ENCODE results near the gene RHO.

Gene RHO

GRCh38 chr3:129519449-129519848 lies 9.0 kb upstream of the RHO start:
- H3K9ac ChIP-seq (ENCODE audit: low read depth in 1 of 2, low read length in 2 of 2): no peak overlapping the region
- H3K9me3 ChIP-seq (ENCODE audit: control insufficient read depth in 1 of 2, low read length in 2 of 2): no peaks in the 10 kb centered on the region
- H3K27ac ChIP-seq (ENCODE audit: low read depth, low read length): no peak overlapping the region

GRCh38 chr3:129519896-129520715 lies 8.3 kb upstream of the RHO start:
- Histone ChIP-seq H3K27me3 (ENCODE audit: control insufficient read depth in 1 of 2, insufficient read depth in 2 of 2, low read length in 2 of 2) (no peaks in the 10 kb centered on the region), H3K9me3 (ENCODE audit: control insufficient read depth in 1 of 2, low read length in 2 of 2) (no peaks in the 10 kb centered on the region), H3K4me3 (ENCODE audit: low read depth in 1 of 2, low read length in 2 of 2) (no peak overlapping the region), H3K9ac (ENCODE audit: low read depth in 1 of 2, low read length in 2 of 2) (no peak overlapping the region), H3K36me3 (ENCODE audit: control insufficient read depth in 1 of 2, insufficient read depth in 2 of 2, low read length in 2 of 2) (peaks cover 0 to 16% of the 10 kb centered on the region in 2 donors), H3K27ac (ENCODE audit: low read depth, low read length) (no peak overlapping the region), H3K4me1 (ENCODE audit: control insufficient read depth in 1 of 2, insufficient read depth in 2 of 2, low read length in 2 of 2) (no peaks in the 10 kb centered on the region)

More at GRCh38 chr3:129519449-129519848, 9.0 kb upstream of the RHO start:
- H3K36me3 ChIP-seq (ENCODE audit: control insufficient read depth in 1 of 2, insufficient read depth in 2 of 2, low read length in 2 of 2): peaks cover 0 to 16% of the 10 kb centered on the region in 2 donors
- H3K27me3 ChIP-seq (ENCODE audit: control insufficient read depth in 1 of 2, insufficient read depth in 2 of 2, low read length in 2 of 2): no peaks in the 10 kb centered on the region
- no peaks in the 10 kb centered on the region for H3K4me1 ChIP-seq (ENCODE audit: control insufficient read depth in 1 of 2, insufficient read depth in 2 of 2, low read length in 2 of 2)
- H3K4me3 ChIP-seq (ENCODE audit: low read depth in 1 of 2, low read length in 2 of 2): no peak overlapping the region

DNA sequence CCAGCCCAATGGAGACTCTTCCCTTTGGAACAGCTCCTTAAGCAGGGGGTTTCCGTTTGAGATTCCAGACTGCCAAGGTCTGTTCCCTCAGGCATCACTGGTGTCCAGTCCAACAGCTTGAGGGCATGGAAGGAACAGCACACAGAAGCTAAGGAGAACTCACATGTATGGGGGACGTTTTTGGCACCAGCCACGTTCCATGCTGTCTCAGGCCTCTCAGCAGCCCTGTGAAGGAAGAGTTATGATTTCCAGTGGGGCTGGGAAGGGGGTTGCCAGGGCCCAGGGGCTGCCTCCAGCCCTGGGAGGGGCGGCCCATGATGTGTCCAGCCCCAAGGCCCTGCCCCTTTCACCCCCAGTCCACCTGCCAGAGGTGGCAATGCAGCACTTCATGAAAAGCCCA lies 7.5 kb upstream of the RHO start:
- Histone ChIP-seq H3K36me3 (ENCODE audit: control insufficient read depth in 1 of 2, insufficient read depth in 2 of 2, low read length in 2 of 2) (peaks cover 0 to 14% of the 10 kb centered on the region in 2 donors), H3K27me3 (ENCODE audit: control insufficient read depth in 1 of 2, insufficient read depth in 2 of 2, low read length in 2 of 2) (no peaks in the 10 kb centered on the region), H3K4me1 (ENCODE audit: control insufficient read depth in 1 of 2, insufficient read depth in 2 of 2, low read length in 2 of 2) (no peaks in the 10 kb centered on the region), H3K9ac (ENCODE audit: low read depth in 1 of 2, low read length in 2 of 2) (no peak overlapping the region), H3K9me3 (ENCODE audit: control insufficient read depth in 1 of 2, low read length in 2 of 2) (no peaks in the 10 kb centered on the region), H3K4me3 (ENCODE audit: low read depth in 1 of 2, low read length in 2 of 2) (no peak overlapping the region), H3K27ac (ENCODE audit: low read depth, low read length) (no peak overlapping the region)

- no peak overlapping the region for H3K4me3 ChIP-seq (ENCODE audit: low read depth in 1 of 2, low read length in 2 of 2)
- H3K27me3 ChIP-seq (ENCODE audit: control insufficient read depth in 1 of 2, insufficient read depth in 2 of 2, low read length in 2 of 2): no peaks in the 10 kb centered on the region
- no peak overlapping the region for H3K27ac ChIP-seq (ENCODE audit: low read depth, low read length)
- H3K4me1 ChIP-seq (ENCODE audit: control insufficient read depth in 1 of 2, insufficient read depth in 2 of 2, low read length in 2 of 2): no peaks in the 10 kb centered on the region
- no peaks in the 10 kb centered on the region for H3K9me3 ChIP-seq (ENCODE audit: control insufficient read depth in 1 of 2, low read length in 2 of 2)
- H3K9ac ChIP-seq (ENCODE audit: low read depth in 1 of 2, low read length in 2 of 2): no peak overlapping the region
- H3K36me3 ChIP-seq (ENCODE audit: control insufficient read depth in 1 of 2, insufficient read depth in 2 of 2, low read length in 2 of 2): peaks cover 0 to 7% of the 10 kb centered on the region in 2 donors
Observed at GRCh38 chr3:129521611-129522010, 6.8 kb upstream of the RHO start.

GRCh38 chr3:129522953-129523352 lies 5.5 kb upstream of the RHO start:
- Histone ChIP-seq H3K4me3 (ENCODE audit: low read depth in 1 of 2, low read length in 2 of 2) (no peak overlapping the region), H3K27ac (ENCODE audit: low read depth, low read length) (no peak overlapping the region), H3K36me3 (ENCODE audit: control insufficient read depth in 1 of 2, insufficient read depth in 2 of 2, low read length in 2 of 2) (peaks cover 0 to 2% of the 10 kb centered on the region in 2 donors), H3K27me3 (ENCODE audit: control insufficient read depth in 1 of 2, insufficient read depth in 2 of 2, low read length in 2 of 2) (no peaks in the 10 kb centered on the region), H3K9me3 (ENCODE audit: control insufficient read depth in 1 of 2, low read length in 2 of 2) (no peaks in the 10 kb centered on the region), H3K4me1 (ENCODE audit: control insufficient read depth in 1 of 2, insufficient read depth in 2 of 2, low read length in 2 of 2) (no peaks in the 10 kb centered on the region), H3K9ac (ENCODE audit: low read depth in 1 of 2, low read length in 2 of 2) (no peak overlapping the region)

GRCh38 chr3:129524081-129524480 lies 4.4 kb upstream of the RHO start:
- Histone ChIP-seq H3K36me3 (ENCODE audit: control insufficient read depth in 1 of 2, insufficient read depth in 2 of 2, low read length in 2 of 2) (peaks cover 0 to 2% of the 10 kb centered on the region in 2 donors), H3K27me3 (ENCODE audit: control insufficient read depth in 1 of 2, insufficient read depth in 2 of 2, low read length in 2 of 2) (no peaks in the 10 kb centered on the region), H3K4me1 (ENCODE audit: control insufficient read depth in 1 of 2, insufficient read depth in 2 of 2, low read length in 2 of 2) (no peaks in the 10 kb centered on the region), H3K4me3 (ENCODE audit: low read depth in 1 of 2, low read length in 2 of 2) (no peak overlapping the region), H3K9me3 (ENCODE audit: control insufficient read depth in 1 of 2, low read length in 2 of 2) (no peaks in the 10 kb centered on the region), H3K27ac (ENCODE audit: low read depth, low read length) (no peak overlapping the region), H3K9ac (ENCODE audit: low read depth in 1 of 2, low read length in 2 of 2) (no peak overlapping the region)

GRCh38 chr3:129525341-129525968 lies 3.0 kb upstream of the RHO start:
- Histone ChIP-seq H3K27me3 (ENCODE audit: control insufficient read depth in 1 of 2, insufficient read depth in 2 of 2, low read length in 2 of 2) (no peaks in the 10 kb centered on the region), H3K4me3 (ENCODE audit: low read depth in 1 of 2, low read length in 2 of 2) (no peak overlapping the region), H3K27ac (ENCODE audit: low read depth, low read length) (no peak overlapping the region), H3K4me1 (ENCODE audit: control insufficient read depth in 1 of 2, insufficient read depth in 2 of 2, low read length in 2 of 2) (no peaks in the 10 kb centered on the region), H3K36me3 (ENCODE audit: control insufficient read depth in 1 of 2, insufficient read depth in 2 of 2, low read length in 2 of 2) (no peaks in the 10 kb centered on the region), H3K9me3 (ENCODE audit: control insufficient read depth in 1 of 2, low read length in 2 of 2) (no peaks in the 10 kb centered on the region), H3K9ac (ENCODE audit: low read depth in 1 of 2, low read length in 2 of 2) (no peak overlapping the region)

- Histone ChIP-seq H3K27me3 (ENCODE audit: control insufficient read depth in 1 of 2, insufficient read depth in 2 of 2, low read length in 2 of 2) (no peaks in the 10 kb centered on the region), H3K9me3 (ENCODE audit: control insufficient read depth in 1 of 2, low read length in 2 of 2) (no peaks in the 10 kb centered on the region), H3K4me3 (ENCODE audit: low read depth in 1 of 2, low read length in 2 of 2) (no peak overlapping the region), H3K9ac (ENCODE audit: low read depth in 1 of 2, low read length in 2 of 2) (no peak overlapping the region), H3K36me3 (ENCODE audit: control insufficient read depth in 1 of 2, insufficient read depth in 2 of 2, low read length in 2 of 2) (no peaks in the 10 kb centered on the region), H3K27ac (ENCODE audit: low read depth, low read length) (no peak overlapping the region), H3K4me1 (ENCODE audit: control insufficient read depth in 1 of 2, insufficient read depth in 2 of 2, low read length in 2 of 2) (no peaks in the 10 kb centered on the region)
Observed at GRCh38 chr3:129526121-129526900, 2.1 kb upstream of the RHO start.

GRCh38 chr3:129527262-129527661 lies 1.2 kb upstream of the RHO start:
- no peak overlapping the region for H3K9ac ChIP-seq (ENCODE audit: low read depth in 1 of 2, low read length in 2 of 2)
- no peaks in the 10 kb centered on the region for H3K27me3 ChIP-seq (ENCODE audit: control insufficient read depth in 1 of 2, insufficient read depth in 2 of 2, low read length in 2 of 2)
- no peak overlapping the region for H3K4me3 ChIP-seq (ENCODE audit: low read depth in 1 of 2, low read length in 2 of 2)
- no peaks in the 10 kb centered on the region for H3K36me3 ChIP-seq (ENCODE audit: control insufficient read depth in 1 of 2, insufficient read depth in 2 of 2, low read length in 2 of 2)
- H3K27ac ChIP-seq (ENCODE audit: low read depth, low read length): no peak overlapping the region
- no peaks in the 10 kb centered on the region for H3K4me1 ChIP-seq (ENCODE audit: control insufficient read depth in 1 of 2, insufficient read depth in 2 of 2, low read length in 2 of 2)
- H3K9me3 ChIP-seq (ENCODE audit: control insufficient read depth in 1 of 2, low read length in 2 of 2): no peaks in the 10 kb centered on the region
